Left lung (tissue), 10 donors: ENCODE measurements around the gene C17orf75. TPM values are rescaled to one million over a fixed set of nuclear protein-coding genes. Genes with fewer than 3 reads are reported as not detected.

Experiments used
- ATAC-seq: fragments of 200-7000 bp; cut with Tn5 transposase; one replicate; pipeline ENCODE4 v1.9.1; 2020; ENCODE audit warnings: moderate library complexity
- DNase-seq, 4 donors: peaks; one replicate each; pipeline ENCODE4 v3.0.0-alpha.2; 2013 to 2020
- H3K27ac ChIP-seq, 2 donors: fragments of 200-600 bp; sonication (generic) in 1 of 2; one replicate each; pipeline versions ENCODE4 v1.5.0 to v1.8.0; 2020 to 2021
- H3K27me3 ChIP-seq, 2 donors: fragments of 200-600 bp; sonication (generic) in 1 of 2; one replicate each; pipeline versions ENCODE4 v1.5.0 to v1.8.0; 2020 to 2021
- H3K36me3 ChIP-seq, 2 donors: fragments of 200-600 bp; sonication (generic) in 1 of 2; one replicate each; pipeline versions ENCODE4 v1.5.0 to v1.8.0; 2020 to 2021
- H3K4me1 ChIP-seq, 2 donors: fragments of 200-600 bp; one replicate each; pipeline ENCODE4 v1.8.0; 2021
- H3K4me3 ChIP-seq, 2 donors: fragments of 200-600 bp; sonication (generic) in 1 of 2; one replicate each; pipeline versions ENCODE4 v1.5.0 to v1.8.0; 2020 to 2021; ENCODE audit warnings: mild to moderate bottlenecking in 1 of 2
- H3K9me3 ChIP-seq, 2 donors: fragments of 200-600 bp; sonication (generic) in 1 of 2; one replicate each; pipeline versions ENCODE4 v1.5.0 to v1.8.0; 2020 to 2021
- intact Hi-C, 2 donors: fragments of 100-400 bp; cut with DNase I; formaldehyde crosslinking; loops; one replicate each; pipeline versions ENCODE4 v1.11.2 to v1.14.2; 2022
- polyA plus RNA-seq, 6 donors: library from polyadenylated mRNA; unstranded; fragments of 120-200 nt; gene quantifications; one replicate each; pipeline ENCODE4 v1.2.1, GENCODE V29; 2013; ENCODE audit not compliant: insufficient read length in 6 of 6
- total RNA-seq, 2 donors: library from RNA; stranded (reverse); fragmentation: NEBNext Ultra II Directional; extraction: Animal tissue kit (Norgen Biotek cat#: 25700); gene quantifications; one replicate each; pipeline ENCODE4 v1.2.1, GENCODE V29; 2021
- TF ChIP-seq, protein P1 (sequence below), 2 donors: fragments of 200-600 bp; sonication (generic) in 1 of 2; IDR thresholded peaks; one replicate each; pipeline versions ENCODE4 v1.5.0 to v1.8.0; 2021; ENCODE audit warnings: antibody characterized with exemption in 2 of 2
- donor health status: DM: no; HTN: yes; CAD: no.
- donor health status: DM: no; HTN: no; CAD: no.

The C17orf75 gene
- total and polyA plus RNA-seq, 8 donors = 14.0 to 40.9 (median 34.3) TPM

DNA sequence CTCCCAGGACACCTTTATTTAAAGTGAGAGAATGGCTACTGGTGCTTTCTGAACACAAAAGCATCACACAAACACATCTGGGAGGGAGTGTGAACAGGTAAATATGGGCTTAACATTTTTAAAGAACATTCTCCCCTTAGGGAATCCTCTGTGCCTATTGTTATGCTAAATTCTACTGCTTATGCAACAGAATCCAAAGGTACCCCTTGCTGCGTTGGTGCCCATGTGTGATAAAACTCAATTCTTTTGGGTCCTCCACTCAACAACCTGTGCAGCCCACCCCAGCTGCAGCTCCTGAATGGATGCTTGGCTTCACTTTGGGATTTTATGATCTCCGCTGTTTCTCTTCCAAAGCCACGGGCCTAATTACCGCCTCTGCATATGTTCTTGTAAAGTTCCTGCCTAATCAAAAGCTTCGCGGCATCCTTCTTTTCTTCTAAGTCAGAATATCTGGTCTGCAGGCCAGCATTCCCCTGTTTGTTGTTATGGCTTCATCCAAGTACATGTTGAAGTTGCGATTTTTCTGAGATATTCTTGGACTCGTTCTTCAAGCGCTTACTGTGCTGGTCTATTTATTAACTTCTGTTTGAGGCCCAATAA lies 52.4 kb downstream of the C17orf75 start:
- TF ChIP-seq, protein P1, sequence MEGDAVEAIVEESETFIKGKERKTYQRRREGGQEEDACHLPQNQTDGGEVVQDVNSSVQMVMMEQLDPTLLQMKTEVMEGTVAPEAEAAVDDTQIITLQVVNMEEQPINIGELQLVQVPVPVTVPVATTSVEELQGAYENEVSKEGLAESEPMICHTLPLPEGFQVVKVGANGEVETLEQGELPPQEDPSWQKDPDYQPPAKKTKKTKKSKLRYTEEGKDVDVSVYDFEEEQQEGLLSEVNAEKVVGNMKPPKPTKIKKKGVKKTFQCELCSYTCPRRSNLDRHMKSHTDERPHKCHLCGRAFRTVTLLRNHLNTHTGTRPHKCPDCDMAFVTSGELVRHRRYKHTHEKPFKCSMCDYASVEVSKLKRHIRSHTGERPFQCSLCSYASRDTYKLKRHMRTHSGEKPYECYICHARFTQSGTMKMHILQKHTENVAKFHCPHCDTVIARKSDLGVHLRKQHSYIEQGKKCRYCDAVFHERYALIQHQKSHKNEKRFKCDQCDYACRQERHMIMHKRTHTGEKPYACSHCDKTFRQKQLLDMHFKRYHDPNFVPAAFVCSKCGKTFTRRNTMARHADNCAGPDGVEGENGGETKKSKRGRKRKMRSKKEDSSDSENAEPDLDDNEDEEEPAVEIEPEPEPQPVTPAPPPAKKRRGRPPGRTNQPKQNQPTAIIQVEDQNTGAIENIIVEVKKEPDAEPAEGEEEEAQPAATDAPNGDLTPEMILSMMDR (IDR thresholded peaks at IDR 0.05) = no peak
- no peak for ATAC-seq
- no peak overlapping the region for H3K27ac ChIP-seq
- H3K4me1 ChIP-seq = peaks cover 0 to 6% of the 10 kb centered on the region in 2 donors
- no peak overlapping the region for H3K4me3 ChIP-seq
- intact Hi-C loops = no loop called here
- DNase-seq = no peak
- H3K9me3 ChIP-seq = no peaks in the 10 kb centered on the region
- H3K36me3 ChIP-seq = no peaks in the 10 kb centered on the region
- H3K27me3 ChIP-seq = peaks cover 0 to 3% of the 10 kb centered on the region in 2 donors

DNA sequence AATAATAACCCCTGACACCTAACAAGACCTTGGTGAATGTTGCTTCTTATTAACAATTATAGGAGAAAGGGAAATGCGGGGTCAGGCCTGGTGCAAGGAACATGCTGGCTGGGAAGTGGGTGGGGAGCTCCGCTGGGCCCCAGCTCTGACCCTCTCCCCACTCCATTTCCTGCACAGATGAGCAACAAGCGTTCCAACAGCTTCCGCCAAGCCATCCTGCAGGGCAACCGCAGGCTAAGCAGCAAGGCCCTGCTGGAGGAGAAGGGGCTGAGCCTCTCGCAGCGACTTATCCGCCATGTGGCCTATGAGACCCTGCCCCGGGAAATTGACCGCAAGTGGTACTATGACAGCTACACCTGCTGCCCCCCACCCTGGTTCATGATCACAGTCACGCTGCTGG lies 53.4 kb downstream of the C17orf75 start:
- no peak overlapping the region for H3K4me3 ChIP-seq
- H3K4me1 ChIP-seq = peaks cover 0 to 6% of the 10 kb centered on the region in 2 donors
- intact Hi-C loops = no loop called here
- H3K27me3 ChIP-seq = peaks cover 0 to 12% of the 10 kb centered on the region in 2 donors
- DNase-seq (no peak), ATAC-seq (no peak)
- H3K27ac ChIP-seq = no peak overlapping the region
- H3K36me3 ChIP-seq = no peaks in the 10 kb centered on the region
- TF ChIP-seq, protein P1 (IDR thresholded peaks at IDR 0.05) = no peak
- H3K9me3 ChIP-seq = no peaks in the 10 kb centered on the region

DNA sequence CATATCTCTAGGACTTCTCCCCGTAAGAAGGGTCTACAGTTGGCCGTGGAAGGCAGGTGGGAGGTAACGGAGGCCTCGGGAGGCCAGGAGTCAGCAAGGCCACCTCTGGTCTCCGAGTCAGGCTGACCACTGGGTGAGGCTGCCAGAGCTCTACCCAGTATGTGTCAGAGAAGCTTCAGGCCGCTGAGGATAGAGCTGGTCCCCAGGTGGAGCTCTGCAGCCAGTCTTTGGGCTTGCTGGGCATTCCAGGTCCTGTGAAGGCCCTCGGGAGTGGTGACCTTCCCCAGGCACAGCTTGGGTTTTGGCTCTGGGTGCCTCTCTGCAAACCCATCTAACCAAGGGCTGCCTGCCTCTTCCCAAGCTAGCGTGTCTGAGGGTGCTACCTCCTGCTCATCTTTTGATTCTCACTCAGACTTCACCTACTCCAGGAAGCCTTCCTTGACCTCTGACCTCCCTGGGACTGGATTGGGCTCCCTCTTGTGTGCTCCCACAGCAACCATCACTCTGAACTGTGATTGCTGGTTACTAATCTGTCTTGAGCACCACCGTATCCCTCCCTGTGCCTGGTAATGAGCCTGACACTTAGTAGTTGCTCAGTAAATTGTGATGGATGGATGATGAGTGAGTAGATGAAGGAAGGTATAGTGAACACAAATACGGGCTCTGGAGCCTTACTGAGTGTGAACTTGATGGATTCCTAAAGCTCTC lies 54.0 kb downstream of the C17orf75 start:
- no peaks in the 10 kb centered on the region for H3K36me3 ChIP-seq
- ATAC-seq = no peak
- no peak overlapping the region for H3K27ac ChIP-seq
- intact Hi-C loops = no loop called here
- peaks cover 0 to 12% of the 10 kb centered on the region in 2 donors for H3K27me3 ChIP-seq
- no peak overlapping the region for H3K4me3 ChIP-seq
- TF ChIP-seq, protein P1 (IDR thresholded peaks at IDR 0.05) = no peak
- no peaks in the 10 kb centered on the region for H3K9me3 ChIP-seq
- no peak for DNase-seq
- H3K4me1 ChIP-seq = peaks cover 0 to 6% of the 10 kb centered on the region in 2 donors

DNA sequence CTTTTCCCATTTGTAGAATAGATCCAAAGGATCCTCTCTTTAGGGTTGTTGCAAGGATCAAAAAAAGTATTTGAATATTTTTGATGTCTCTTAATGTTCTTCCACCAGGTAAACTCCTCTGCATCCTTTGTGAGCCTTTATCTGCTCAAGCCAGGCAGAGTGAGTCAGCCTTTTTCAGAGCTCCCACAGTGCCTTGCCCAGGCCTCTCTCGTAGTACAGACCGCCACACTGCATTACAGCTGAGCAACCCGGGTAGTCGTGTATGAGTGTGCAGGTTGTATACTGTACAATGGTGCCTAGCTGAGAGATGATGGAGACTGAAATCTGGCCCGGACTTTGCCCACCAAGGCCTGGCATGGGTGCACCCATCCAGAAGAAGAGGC lies 55.5 kb downstream of the C17orf75 start:
- TF ChIP-seq, protein P1 (IDR thresholded peaks at IDR 0.05) = no peak
- Histone ChIP-seq H3K4me1 (peaks cover 0 to 6% of the 10 kb centered on the region in 2 donors), H3K27me3 (peaks cover 0 to 12% of the 10 kb centered on the region in 2 donors), H3K9me3 (no peaks in the 10 kb centered on the region), H3K27ac (no peak overlapping the region), H3K36me3 (no peaks in the 10 kb centered on the region), H3K4me3 (no peak overlapping the region)
- intact Hi-C loops = no loop called here
- no peak for DNase-seq
- no peak for ATAC-seq

DNA sequence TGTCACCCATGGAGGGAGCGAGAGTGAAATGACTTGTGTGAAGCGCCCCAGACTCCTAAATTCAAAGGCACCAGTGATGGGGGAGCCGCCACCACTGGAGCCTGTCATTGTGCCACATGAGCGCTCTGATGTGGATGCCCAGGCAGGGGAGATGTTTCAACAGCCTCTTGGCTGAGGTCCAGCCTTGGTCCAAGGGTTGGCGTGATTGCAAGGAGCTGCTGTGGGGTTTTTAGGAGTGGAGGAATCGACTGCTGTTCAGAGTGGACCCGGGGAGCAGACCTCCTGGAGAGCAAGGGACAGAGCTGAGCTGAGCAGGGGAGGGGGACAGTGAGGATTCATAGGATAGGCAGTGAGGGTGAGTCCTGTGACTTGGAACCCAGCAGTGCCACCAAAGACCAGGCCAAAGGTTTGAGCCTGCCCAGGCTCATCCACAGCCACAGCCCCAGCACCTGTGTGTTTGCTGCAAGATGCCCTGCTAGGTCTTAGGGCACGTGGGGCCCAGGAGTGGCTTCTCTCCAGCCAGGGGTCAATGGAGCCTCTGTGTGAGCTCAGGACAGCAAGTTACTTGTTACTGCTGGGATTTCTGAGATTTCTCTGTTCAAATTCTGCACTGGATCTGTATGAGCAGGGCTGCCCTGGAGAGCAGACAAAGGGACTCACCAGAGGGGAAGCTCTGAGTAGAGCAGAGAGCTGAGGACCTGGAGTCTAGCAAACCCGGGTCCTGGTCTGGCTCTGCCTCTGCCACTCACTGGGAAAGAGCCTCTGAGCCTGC lies 56.0 kb downstream of the C17orf75 start:
- no peak overlapping the region for H3K27ac ChIP-seq
- ATAC-seq (no peak), DNase-seq (no peak)
- H3K9me3 ChIP-seq = no peaks in the 10 kb centered on the region
- no peaks in the 10 kb centered on the region for H3K36me3 ChIP-seq
- peaks cover 0 to 12% of the 10 kb centered on the region in 2 donors for H3K27me3 ChIP-seq
- peaks cover 0 to 6% of the 10 kb centered on the region in 2 donors for H3K4me1 ChIP-seq
- no peak overlapping the region for H3K4me3 ChIP-seq
- intact Hi-C loops = no loop called here
- TF ChIP-seq, protein P1 (IDR thresholded peaks at IDR 0.05) = no peak
